ENCODE data around the gene GAB2.
"Not testable (repeated sequence)": the region's sequence is repeated elsewhere in the genome, so short reads cannot be mapped to it uniquely, and the experiment has no call there.

Gene GAB2, protein sequence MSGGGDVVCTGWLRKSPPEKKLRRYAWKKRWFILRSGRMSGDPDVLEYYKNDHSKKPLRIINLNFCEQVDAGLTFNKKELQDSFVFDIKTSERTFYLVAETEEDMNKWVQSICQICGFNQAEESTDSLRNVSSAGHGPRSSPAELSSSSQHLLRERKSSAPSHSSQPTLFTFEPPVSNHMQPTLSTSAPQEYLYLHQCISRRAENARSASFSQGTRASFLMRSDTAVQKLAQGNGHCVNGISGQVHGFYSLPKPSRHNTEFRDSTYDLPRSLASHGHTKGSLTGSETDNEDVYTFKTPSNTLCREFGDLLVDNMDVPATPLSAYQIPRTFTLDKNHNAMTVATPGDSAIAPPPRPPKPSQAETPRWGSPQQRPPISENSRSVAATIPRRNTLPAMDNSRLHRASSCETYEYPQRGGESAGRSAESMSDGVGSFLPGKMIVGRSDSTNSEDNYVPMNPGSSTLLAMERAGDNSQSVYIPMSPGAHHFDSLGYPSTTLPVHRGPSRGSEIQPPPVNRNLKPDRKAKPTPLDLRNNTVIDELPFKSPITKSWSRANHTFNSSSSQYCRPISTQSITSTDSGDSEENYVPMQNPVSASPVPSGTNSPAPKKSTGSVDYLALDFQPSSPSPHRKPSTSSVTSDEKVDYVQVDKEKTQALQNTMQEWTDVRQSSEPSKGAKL

GRCh38 chr11:78417175-78417887 is at the start of gene GAB2:
Gene GAB2, minus strand, starts transcription at chr11:78417820. Its CDS starts 100 bp downstream, at chr11:78417720.
- TF ChIP-seq POLR2AphosphoS5 (IDR thresholded peaks at IDR 0.05; ENCODE audit: borderline replicate concordance, low read depth, low read length), result no peak
- no peaks in the 10 kb centered on the region for H3K9me3 ChIP-seq (ENCODE audit: low read depth, low read length)
- H3K27ac ChIP-seq, result no peak within 1 kb of the TSS
- peak within 1 kb of the TSS; percentile 66 for H3K9ac ChIP-seq (ENCODE audit: insufficient read length)
- peak within 1 kb of the TSS; percentile 86 for H3K4me3 ChIP-seq
- no peak for DNase-seq (ENCODE audit: low read depth, low spot score)
- H3K36me3 ChIP-seq (ENCODE audit: insufficient read depth, low read length), result no peaks in the 10 kb centered on the region

GRCh38 chr11:78467370-78467769 is 49.8 kb upstream of the GAB2 start:
- TF ChIP-seq FOXP2 (optimal IDR thresholded peaks at IDR 0.05; ENCODE audit: control extremely low read depth, extremely low read length, insufficient read depth) (no peak), POLR2AphosphoS5 (IDR thresholded peaks at IDR 0.05; ENCODE audit: borderline replicate concordance, low read depth, low read length) (no peak), EZH2 (IDR thresholded peaks at IDR 0.05) (no peak)
- H3K9me3 ChIP-seq (ENCODE audit: low read depth, low read length), result no peaks in the 10 kb centered on the region
- H3K27ac ChIP-seq, result no peak overlapping the region
- H3K9ac ChIP-seq (ENCODE audit: insufficient read length), result no peak overlapping the region
- no peak overlapping the region for H3K4me3 ChIP-seq
- H3K36me3 ChIP-seq (ENCODE audit: insufficient read depth, low read length), result peaks cover 27% of the 10 kb centered on the region
- DNase-seq (ENCODE audit: low read depth, low spot score), result no peak

- no peaks in the 10 kb centered on the region for H3K9me3 ChIP-seq (ENCODE audit: low read depth, low read length)
- TF ChIP-seq POLR2AphosphoS5 (IDR thresholded peaks at IDR 0.05; ENCODE audit: borderline replicate concordance, low read depth, low read length), result no peak
- H3K36me3 ChIP-seq (ENCODE audit: insufficient read depth, low read length), result peaks cover 42% of the 10 kb centered on the region
- no peak overlapping the region for H3K27ac ChIP-seq
- no peak overlapping the region for H3K4me3 ChIP-seq
- H3K9ac ChIP-seq (ENCODE audit: insufficient read length), result no peak overlapping the region
- DNase-seq (ENCODE audit: low read depth, low spot score), result no peak
Measured at GRCh38 chr11:78465169-78465942, 47.7 kb upstream of the GAB2 start.

DNA sequence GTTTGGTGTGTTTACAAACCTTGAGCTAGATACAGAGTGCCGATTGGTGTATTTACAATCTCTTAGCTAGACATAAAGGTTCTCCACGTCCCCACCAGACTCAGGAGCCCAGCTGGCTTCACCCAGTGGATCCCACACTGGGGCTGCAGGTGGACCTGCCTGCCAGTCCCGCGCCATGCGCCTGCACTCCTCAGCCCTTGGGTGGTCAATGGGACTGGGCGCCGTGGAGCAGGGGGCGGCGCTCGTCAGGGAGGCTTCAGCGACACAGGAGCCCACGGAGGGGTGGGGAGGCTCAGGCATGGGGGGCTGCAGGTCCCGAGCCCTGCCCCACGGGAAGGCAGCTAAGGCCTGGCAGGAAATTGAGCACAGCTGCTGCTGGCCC is 47.2 kb upstream of the GAB2 start:
- not testable (repeated sequence) for H3K9ac ChIP-seq (ENCODE audit: insufficient read length); H3K27ac ChIP-seq; DNase-seq (ENCODE audit: low read depth, low spot score); H3K4me3 ChIP-seq; H3K9me3 ChIP-seq (ENCODE audit: low read depth, low read length)
- peaks cover 48% of the 10 kb centered on the region for H3K36me3 ChIP-seq (ENCODE audit: insufficient read depth, low read length)

DNA sequence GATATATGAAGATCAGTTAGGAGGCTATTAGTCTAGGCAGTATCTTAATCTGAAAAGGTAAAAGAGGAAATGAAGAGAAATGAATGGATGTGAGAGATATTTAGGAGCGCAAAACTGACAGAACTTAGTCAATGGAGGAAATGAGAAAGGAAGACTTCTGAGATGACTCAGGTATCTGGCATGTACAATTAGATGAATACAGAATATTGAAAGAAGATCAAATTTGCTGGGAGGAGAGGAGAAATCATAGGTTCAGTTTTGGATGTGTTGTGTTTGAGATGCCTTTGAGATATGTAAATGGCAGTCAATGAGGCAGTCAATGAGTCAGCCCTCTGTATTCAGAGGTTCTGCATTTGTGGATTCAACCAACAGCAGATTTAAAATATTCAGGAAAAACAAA is 42.9 kb upstream of the GAB2 start:
- Histone ChIP-seq H3K36me3 (ENCODE audit: insufficient read depth, low read length) (peaks cover 48% of the 10 kb centered on the region), H3K27ac (no peak overlapping the region), H3K4me3 (no peak overlapping the region), H3K9me3 (ENCODE audit: low read depth, low read length) (no peaks in the 10 kb centered on the region), H3K9ac (ENCODE audit: insufficient read length) (no peak overlapping the region)
- TF ChIP-seq FOXP2 (optimal IDR thresholded peaks at IDR 0.05; ENCODE audit: control extremely low read depth, extremely low read length, insufficient read depth) (no peak), POLR2AphosphoS5 (IDR thresholded peaks at IDR 0.05; ENCODE audit: borderline replicate concordance, low read depth, low read length) (no peak), EZH2 (IDR thresholded peaks at IDR 0.05) (no peak)
- no peak for DNase-seq (ENCODE audit: low read depth, low spot score)

DNA sequence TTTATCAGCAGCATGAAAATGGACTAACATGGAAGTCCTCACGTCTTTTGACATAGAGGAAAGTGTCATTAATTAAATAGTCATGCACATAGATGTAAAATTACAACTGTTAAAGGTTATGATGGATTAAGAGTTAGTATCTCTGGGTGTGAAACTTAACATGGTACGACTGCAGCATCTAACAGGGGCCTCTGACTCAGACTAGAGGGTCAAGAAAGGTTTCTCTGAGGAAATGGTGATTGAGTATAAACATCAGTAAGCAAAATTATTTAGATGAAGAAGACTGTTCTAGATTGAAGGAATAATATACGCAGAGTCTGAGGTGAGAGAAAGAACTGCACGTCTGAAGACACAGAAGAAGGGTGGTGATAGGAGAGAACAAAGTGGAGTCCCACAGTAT is 42.1 kb upstream of the GAB2 start:
- H3K4me3 ChIP-seq, result no peak overlapping the region
- H3K9ac ChIP-seq (ENCODE audit: insufficient read length), result no peak overlapping the region
- H3K36me3 ChIP-seq (ENCODE audit: insufficient read depth, low read length), result peaks cover 44% of the 10 kb centered on the region
- no peak for DNase-seq (ENCODE audit: low read depth, low spot score)
- no peak overlapping the region for H3K27ac ChIP-seq
- TF ChIP-seq POLR2AphosphoS5 (IDR thresholded peaks at IDR 0.05; ENCODE audit: borderline replicate concordance, low read depth, low read length) (no peak), FOXP2 (optimal IDR thresholded peaks at IDR 0.05; ENCODE audit: control extremely low read depth, extremely low read length, insufficient read depth) (no peak), EZH2 (IDR thresholded peaks at IDR 0.05) (no peak)
- no peaks in the 10 kb centered on the region for H3K9me3 ChIP-seq (ENCODE audit: low read depth, low read length)

DNA sequence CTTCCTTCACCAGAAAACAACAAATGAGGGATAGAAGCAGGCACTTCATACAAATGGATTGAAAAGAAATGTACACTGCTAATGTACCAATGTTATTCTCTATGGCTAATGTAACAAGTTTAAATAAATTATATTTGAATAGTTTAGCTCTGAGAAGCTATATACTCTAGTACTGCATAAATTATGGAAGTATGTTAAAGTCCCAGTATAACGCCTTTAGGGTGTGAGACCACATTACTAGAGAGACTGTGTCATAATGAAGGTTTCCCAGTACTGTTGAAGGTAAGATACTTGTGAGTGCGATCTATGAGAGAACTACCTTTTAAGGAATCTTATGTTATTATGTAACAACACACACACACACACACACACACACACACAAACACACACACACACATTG is 39.8 kb upstream of the GAB2 start:
- Histone ChIP-seq H3K4me3 (no peak overlapping the region), H3K36me3 (ENCODE audit: insufficient read depth, low read length) (peaks cover 36% of the 10 kb centered on the region), H3K9ac (ENCODE audit: insufficient read length) (no peak overlapping the region), H3K27ac (no peak overlapping the region), H3K9me3 (ENCODE audit: low read depth, low read length) (no peaks in the 10 kb centered on the region)
- DNase-seq (ENCODE audit: low read depth, low spot score), result no peak
- TF ChIP-seq FOXP2 (optimal IDR thresholded peaks at IDR 0.05; ENCODE audit: control extremely low read depth, extremely low read length, insufficient read depth), result no peak
- no peak for TF ChIP-seq EZH2 (IDR thresholded peaks at IDR 0.05)
- TF ChIP-seq POLR2AphosphoS5 (IDR thresholded peaks at IDR 0.05; ENCODE audit: borderline replicate concordance, low read depth, low read length), result no peak

Measured in SK-N-MC (cell line).